ENCODE data around the gene MRPS35.
"Not testable (repeated sequence)": the region's sequence is repeated elsewhere in the genome, so short reads cannot be mapped to it uniquely, and the experiment has no call there.

Gene MRPS35

DNA sequence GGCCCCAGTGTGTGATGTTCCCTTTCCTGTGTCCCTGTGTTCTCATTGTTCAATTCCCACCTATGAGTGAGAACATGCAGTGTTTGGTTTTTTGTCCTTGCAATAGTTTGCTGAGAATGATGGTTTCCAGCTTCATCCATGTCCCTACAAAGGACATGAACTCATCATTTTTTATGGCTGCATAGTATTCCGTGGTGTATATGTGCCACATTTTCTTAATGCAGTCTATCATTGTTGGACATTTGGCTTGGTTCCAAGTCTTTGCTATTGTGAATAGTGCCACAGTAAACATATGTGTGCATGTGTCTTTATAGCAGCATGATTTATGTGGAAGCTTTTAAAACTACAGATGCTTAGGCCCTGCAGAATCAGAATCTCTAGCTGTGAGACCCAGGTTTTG is 35.1 kb downstream of the MRPS35 start:
- H3K9me3 ChIP-seq (ENCODE audit: control insufficient read depth, insufficient read depth, low read depth, low read length); H3K9ac ChIP-seq (ENCODE audit: low read length); H3K27ac ChIP-seq (ENCODE audit: low read depth, low read length); H3K4me3 ChIP-seq (ENCODE audit: low read depth, low read length); H3K27me3 ChIP-seq (ENCODE audit: control insufficient read depth, insufficient read depth, low read length); H3K4me1 ChIP-seq (ENCODE audit: control insufficient read depth, insufficient read depth, low read length): not testable (repeated sequence)
- peaks cover 31% of the 10 kb centered on the region for H3K36me3 ChIP-seq (ENCODE audit: control insufficient read depth, insufficient read depth, low read length)

- Histone ChIP-seq H3K27me3 (ENCODE audit: control insufficient read depth, insufficient read depth, low read length) (no peaks in the 10 kb centered on the region), H3K4me1 (ENCODE audit: control insufficient read depth, insufficient read depth, low read length) (no peaks in the 10 kb centered on the region), H3K27ac (ENCODE audit: low read depth, low read length) (no peak overlapping the region), H3K9me3 (ENCODE audit: control insufficient read depth, insufficient read depth, low read depth, low read length) (no peaks in the 10 kb centered on the region), H3K9ac (ENCODE audit: low read length) (no peak overlapping the region), H3K4me3 (ENCODE audit: low read depth, low read length) (no peak overlapping the region), H3K36me3 (ENCODE audit: control insufficient read depth, insufficient read depth, low read length) (peaks cover 33% of the 10 kb centered on the region)
These were observed 36.6 kb downstream of the MRPS35 start for GRCh38 chr12:27747111-27747820.

DNA sequence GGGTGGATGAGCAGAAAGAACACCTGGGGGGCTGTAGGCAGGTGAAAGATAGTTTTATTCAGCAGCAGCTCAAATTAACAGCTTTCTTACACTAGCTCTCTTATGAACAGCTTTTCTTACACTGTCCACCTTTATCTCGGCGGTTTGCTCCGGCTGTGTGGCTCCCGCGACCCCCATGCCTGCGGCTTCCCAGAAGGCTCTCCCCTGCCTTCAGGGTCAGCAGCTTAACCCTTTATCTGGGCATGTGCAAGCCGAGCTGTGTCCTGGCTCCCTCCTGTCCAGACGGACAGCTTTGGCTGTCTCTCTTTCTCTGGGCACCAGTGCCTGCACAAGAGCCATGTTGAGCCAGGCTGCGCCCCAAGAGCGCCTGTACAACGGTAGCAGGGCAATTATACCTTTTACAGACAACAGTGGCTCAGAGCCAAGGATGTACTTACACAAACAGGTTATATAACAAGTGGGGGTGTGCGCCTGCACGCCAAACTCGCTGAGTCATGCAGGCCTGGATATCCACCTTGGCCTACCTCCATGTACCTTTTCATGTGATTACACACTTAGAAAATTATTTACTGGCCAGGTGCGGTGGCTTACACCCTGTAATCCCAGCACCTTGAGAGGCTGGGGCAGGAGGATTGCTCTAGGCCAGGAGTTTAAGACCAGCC is 40.9 kb downstream of the MRPS35 start:
- Histone ChIP-seq H3K36me3 (ENCODE audit: control insufficient read depth, insufficient read depth, low read length) (peaks cover 18% of the 10 kb centered on the region), H3K4me1 (ENCODE audit: control insufficient read depth, insufficient read depth, low read length) (no peaks in the 10 kb centered on the region), H3K4me3 (ENCODE audit: low read depth, low read length) (no peak overlapping the region), H3K9me3 (ENCODE audit: control insufficient read depth, insufficient read depth, low read depth, low read length) (no peaks in the 10 kb centered on the region), H3K27ac (ENCODE audit: low read depth, low read length) (no peak overlapping the region), H3K9ac (ENCODE audit: low read length) (no peak overlapping the region), H3K27me3 (ENCODE audit: control insufficient read depth, insufficient read depth, low read length) (no peaks in the 10 kb centered on the region)

DNA sequence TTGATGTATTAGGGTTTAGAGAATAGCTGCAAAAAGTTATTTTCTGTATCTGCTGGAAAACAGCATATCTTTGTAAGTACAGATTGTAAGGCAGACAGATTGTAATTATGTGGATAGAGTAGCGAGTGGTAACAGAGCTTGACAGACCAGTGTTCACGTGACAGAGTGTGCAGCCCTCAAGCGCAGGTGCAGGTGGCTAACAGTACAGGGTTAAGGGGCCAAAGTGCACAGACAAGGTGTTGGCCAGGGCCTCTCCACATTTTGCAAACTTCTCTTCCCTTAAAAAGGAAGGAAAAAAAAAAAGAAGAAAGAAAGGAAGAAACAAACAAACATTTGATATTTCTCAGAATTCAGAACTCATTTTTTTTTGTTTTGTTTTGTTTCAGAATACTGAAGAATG is 44.2 kb downstream of the MRPS35 start:
- Histone ChIP-seq H3K9ac (ENCODE audit: low read length) (no peak overlapping the region), H3K4me3 (ENCODE audit: low read depth, low read length) (no peak overlapping the region), H3K4me1 (ENCODE audit: control insufficient read depth, insufficient read depth, low read length) (no peaks in the 10 kb centered on the region), H3K27ac (ENCODE audit: low read depth, low read length) (no peak overlapping the region), H3K36me3 (ENCODE audit: control insufficient read depth, insufficient read depth, low read length) (peaks cover 19% of the 10 kb centered on the region), H3K9me3 (ENCODE audit: control insufficient read depth, insufficient read depth, low read depth, low read length) (no peaks in the 10 kb centered on the region), H3K27me3 (ENCODE audit: control insufficient read depth, insufficient read depth, low read length) (no peaks in the 10 kb centered on the region)

- Histone ChIP-seq H3K4me1 (ENCODE audit: control insufficient read depth, insufficient read depth, low read length) (no peaks in the 10 kb centered on the region), H3K9me3 (ENCODE audit: control insufficient read depth, insufficient read depth, low read depth, low read length) (no peaks in the 10 kb centered on the region), H3K4me3 (ENCODE audit: low read depth, low read length) (no peak overlapping the region), H3K27me3 (ENCODE audit: control insufficient read depth, insufficient read depth, low read length) (no peaks in the 10 kb centered on the region), H3K27ac (ENCODE audit: low read depth, low read length) (no peak overlapping the region; the same call in 1 of the 2 replicates), H3K36me3 (ENCODE audit: control insufficient read depth, insufficient read depth, low read length) (peaks cover 15% of the 10 kb centered on the region), H3K9ac (ENCODE audit: low read length) (no peak overlapping the region)
These were observed 46.1 kb downstream of the MRPS35 start for GRCh38 chr12:27756670-27757195.

DNA sequence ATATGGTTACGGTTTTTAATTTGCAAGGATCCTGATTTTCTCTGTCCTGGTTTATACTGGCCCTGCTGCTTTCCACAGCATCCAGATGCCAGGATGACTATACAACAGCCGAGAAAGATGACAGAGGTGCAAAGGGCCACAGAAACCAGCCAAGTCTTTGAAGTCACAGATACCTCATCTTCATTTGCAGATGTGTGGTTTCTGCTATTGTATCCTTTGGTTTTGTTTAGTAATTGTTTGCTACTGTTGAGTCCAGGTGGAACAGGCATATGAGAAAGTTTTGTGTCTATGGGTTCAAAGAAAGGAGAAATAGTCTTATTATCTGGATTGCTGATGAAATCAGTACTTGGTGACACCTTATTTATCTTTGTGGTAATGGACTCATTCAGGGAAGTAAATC is 52.1 kb downstream of the MRPS35 start:
- no peak overlapping the region for H3K9ac ChIP-seq (ENCODE audit: low read length)
- H3K27me3 ChIP-seq (ENCODE audit: control insufficient read depth, insufficient read depth, low read length), result no peaks in the 10 kb centered on the region
- H3K27ac ChIP-seq (ENCODE audit: low read depth, low read length), result no peak overlapping the region
- H3K36me3 ChIP-seq (ENCODE audit: control insufficient read depth, insufficient read depth, low read length), result no peaks in the 10 kb centered on the region
- H3K4me3 ChIP-seq (ENCODE audit: low read depth, low read length), result no peak overlapping the region
- no peaks in the 10 kb centered on the region for H3K4me1 ChIP-seq (ENCODE audit: control insufficient read depth, insufficient read depth, low read length)
- H3K9me3 ChIP-seq (ENCODE audit: control insufficient read depth, insufficient read depth, low read depth, low read length), result no peaks in the 10 kb centered on the region

DNA sequence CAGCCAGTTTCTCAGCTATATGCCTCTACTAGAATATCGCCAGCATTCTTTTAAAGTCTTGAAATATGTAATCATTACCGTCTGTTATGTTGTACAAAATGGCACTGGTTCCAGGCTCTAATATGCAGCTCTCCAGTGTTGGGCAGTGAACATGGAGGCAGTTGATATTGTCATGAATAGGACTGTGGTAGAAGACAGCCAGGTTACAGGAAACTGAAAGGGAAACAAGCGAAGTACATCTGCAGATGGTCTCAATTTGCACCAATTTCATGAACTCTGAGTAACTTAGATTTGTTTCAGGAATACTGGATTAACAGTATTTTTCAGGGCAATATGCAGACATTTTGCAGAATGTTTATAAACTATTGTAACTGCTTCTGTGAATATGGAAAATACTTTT is 56.0 kb downstream of the MRPS35 start:
- no peaks in the 10 kb centered on the region for H3K9me3 ChIP-seq (ENCODE audit: control insufficient read depth, insufficient read depth, low read depth, low read length)

GRCh38 chr12:27769142-27769673 is 58.6 kb downstream of the MRPS35 start:
- Histone ChIP-seq H3K27ac (ENCODE audit: low read depth, low read length) (no peak overlapping the region), H3K4me1 (ENCODE audit: control insufficient read depth, insufficient read depth, low read length) (no peaks in the 10 kb centered on the region), H3K9me3 (ENCODE audit: control insufficient read depth, insufficient read depth, low read depth, low read length) (no peaks in the 10 kb centered on the region), H3K4me3 (ENCODE audit: low read depth, low read length) (no peak overlapping the region), H3K9ac (ENCODE audit: low read length) (no peak overlapping the region), H3K27me3 (ENCODE audit: control insufficient read depth, insufficient read depth, low read length) (no peaks in the 10 kb centered on the region), H3K36me3 (ENCODE audit: control insufficient read depth, insufficient read depth, low read length) (no peaks in the 10 kb centered on the region)

More for the DNA sequence above, 56.0 kb downstream of the MRPS35 start:
- Histone ChIP-seq H3K4me3 (ENCODE audit: low read depth, low read length) (no peak overlapping the region), H3K4me1 (ENCODE audit: control insufficient read depth, insufficient read depth, low read length) (no peaks in the 10 kb centered on the region), H3K27me3 (ENCODE audit: control insufficient read depth, insufficient read depth, low read length) (no peaks in the 10 kb centered on the region), H3K9ac (ENCODE audit: low read length) (no peak overlapping the region), H3K36me3 (ENCODE audit: control insufficient read depth, insufficient read depth, low read length) (no peaks in the 10 kb centered on the region), H3K27ac (ENCODE audit: low read depth, low read length) (no peak overlapping the region)

DNA sequence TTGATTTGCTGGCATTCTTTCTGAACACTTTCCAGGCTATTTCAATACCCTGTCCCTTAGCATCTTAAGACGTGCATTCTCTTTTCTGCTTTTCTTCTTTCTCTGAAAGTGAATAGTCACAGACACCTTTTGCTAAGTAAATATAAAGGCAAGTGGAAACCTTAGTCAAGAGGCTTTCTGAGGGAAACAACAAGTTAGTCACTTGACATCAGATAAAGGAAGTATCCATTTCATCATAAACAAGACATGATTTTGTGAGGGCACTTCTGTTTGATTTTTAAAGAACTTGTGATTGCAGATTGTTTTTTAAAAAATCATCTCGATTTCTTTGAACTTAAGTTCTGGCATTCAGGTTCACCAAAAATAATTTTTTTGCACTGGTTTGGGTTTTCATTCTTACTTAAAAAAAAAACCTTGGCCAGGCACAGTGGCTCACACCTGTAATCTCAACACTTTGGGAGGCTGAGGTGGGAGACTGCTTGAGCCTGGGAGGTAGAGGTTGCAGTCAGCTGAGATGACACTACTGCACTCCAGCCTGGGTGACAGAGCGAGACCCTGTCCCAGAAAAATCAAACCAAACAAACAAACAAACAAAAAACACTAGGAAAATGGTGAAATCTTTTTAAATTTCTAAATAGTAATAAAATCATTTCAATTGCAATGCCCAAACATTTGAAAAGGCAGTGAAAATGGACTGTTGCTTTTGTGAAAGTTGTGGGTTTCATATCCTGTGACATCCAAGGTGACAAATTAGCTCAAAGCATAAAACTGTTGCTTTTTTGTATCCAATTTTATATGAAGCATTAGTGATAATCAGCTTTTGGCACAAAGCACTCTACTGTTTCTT is 61.1 kb downstream of the MRPS35 start:
- Histone ChIP-seq H3K9me3 (ENCODE audit: control insufficient read depth, insufficient read depth, low read depth, low read length) (no peaks in the 10 kb centered on the region), H3K27me3 (ENCODE audit: control insufficient read depth, insufficient read depth, low read length) (no peaks in the 10 kb centered on the region), H3K9ac (ENCODE audit: low read length) (no peak overlapping the region), H3K36me3 (ENCODE audit: control insufficient read depth, insufficient read depth, low read length) (no peaks in the 10 kb centered on the region), H3K4me3 (ENCODE audit: low read depth, low read length) (no peak overlapping the region), H3K27ac (ENCODE audit: low read depth, low read length) (no peak overlapping the region), H3K4me1 (ENCODE audit: control insufficient read depth, insufficient read depth, low read length) (no peaks in the 10 kb centered on the region)

DNA sequence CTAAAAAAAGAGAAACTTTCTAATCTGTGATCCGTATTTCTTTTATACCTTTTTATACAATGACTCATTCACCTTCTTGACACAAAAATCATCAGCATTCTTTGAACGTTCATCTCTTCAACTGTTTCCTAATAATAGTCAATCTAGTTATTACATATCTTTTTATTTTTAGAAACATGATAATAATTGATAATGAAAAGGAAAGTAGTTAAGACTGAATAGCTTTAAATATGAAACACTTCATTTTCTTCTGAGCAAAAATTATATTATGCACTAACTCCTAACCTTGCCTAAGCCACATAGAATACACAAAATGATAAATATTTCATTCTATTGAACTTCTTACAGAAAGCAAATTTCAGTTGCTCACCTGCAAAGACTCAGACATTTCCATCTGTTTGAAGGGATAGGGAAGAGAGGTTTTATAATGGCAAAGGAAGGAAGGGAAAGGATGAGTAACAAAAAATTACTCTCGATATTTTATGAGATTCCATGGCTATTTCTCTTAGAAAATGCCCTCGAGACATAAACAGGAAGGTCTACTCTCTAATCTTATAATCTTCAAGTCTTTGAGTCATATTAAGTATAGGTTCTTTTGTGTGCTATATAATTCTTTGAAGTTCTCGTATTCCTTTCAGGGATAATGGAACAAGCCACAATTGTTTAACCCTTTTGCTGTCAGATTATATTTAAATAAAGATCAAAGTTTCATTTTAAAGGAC is 61.9 kb downstream of the MRPS35 start:
- H3K36me3 ChIP-seq (ENCODE audit: control insufficient read depth, insufficient read depth, low read length), result no peaks in the 10 kb centered on the region
- H3K9me3 ChIP-seq (ENCODE audit: control insufficient read depth, insufficient read depth, low read depth, low read length), result no peaks in the 10 kb centered on the region
- H3K27me3 ChIP-seq (ENCODE audit: control insufficient read depth, insufficient read depth, low read length), result no peaks in the 10 kb centered on the region
- H3K9ac ChIP-seq (ENCODE audit: low read length), result no peak overlapping the region
- no peak overlapping the region for H3K27ac ChIP-seq (ENCODE audit: low read depth, low read length)
- no peaks in the 10 kb centered on the region for H3K4me1 ChIP-seq (ENCODE audit: control insufficient read depth, insufficient read depth, low read length)
- H3K4me3 ChIP-seq (ENCODE audit: low read depth, low read length), result no peak overlapping the region

Data from HUES6 (cell line).